ENCODE data around the gene CDK9. TPM values are rescaled to one million over a fixed set of nuclear protein-coding genes. Genes with fewer than 3 reads are reported as not detected.
A peak's percentile ranks its signal among the peaks of the same experiment; 100 is the strongest.

Gene CDK9
- total and polyA plus RNA-seq, 11 donors = 26.2 to 60.3 (median 40.2) TPM

GRCh38 chr9:127806871-127807270, 21.0 kb downstream of the CDK9 start:
- H3K4me1 ChIP-seq = peaks cover 5 to 40% (median 21%) of the 10 kb centered on the region in 12 donors
- H3K4me3 ChIP-seq = no peak overlapping the region
- DNase-seq = no peak
- H3K9me3 ChIP-seq = no peaks in the 10 kb centered on the region
- 94 to 99% (median 96%) methylated on average over 7 to 14 of the region's 14 CpGs for WGBS, 4 donors
- no peaks in the 10 kb centered on the region for H3K27me3 ChIP-seq
- no peak overlapping the region for H3K27ac ChIP-seq
- intact Hi-C loops (cut with DNase I) = no loop called here
- H3K36me3 ChIP-seq = peaks cover 0 to 68% (median 59%) of the 10 kb centered on the region in 9 donors
- no peak for ATAC-seq
- TF ChIP-seq, protein P1, sequence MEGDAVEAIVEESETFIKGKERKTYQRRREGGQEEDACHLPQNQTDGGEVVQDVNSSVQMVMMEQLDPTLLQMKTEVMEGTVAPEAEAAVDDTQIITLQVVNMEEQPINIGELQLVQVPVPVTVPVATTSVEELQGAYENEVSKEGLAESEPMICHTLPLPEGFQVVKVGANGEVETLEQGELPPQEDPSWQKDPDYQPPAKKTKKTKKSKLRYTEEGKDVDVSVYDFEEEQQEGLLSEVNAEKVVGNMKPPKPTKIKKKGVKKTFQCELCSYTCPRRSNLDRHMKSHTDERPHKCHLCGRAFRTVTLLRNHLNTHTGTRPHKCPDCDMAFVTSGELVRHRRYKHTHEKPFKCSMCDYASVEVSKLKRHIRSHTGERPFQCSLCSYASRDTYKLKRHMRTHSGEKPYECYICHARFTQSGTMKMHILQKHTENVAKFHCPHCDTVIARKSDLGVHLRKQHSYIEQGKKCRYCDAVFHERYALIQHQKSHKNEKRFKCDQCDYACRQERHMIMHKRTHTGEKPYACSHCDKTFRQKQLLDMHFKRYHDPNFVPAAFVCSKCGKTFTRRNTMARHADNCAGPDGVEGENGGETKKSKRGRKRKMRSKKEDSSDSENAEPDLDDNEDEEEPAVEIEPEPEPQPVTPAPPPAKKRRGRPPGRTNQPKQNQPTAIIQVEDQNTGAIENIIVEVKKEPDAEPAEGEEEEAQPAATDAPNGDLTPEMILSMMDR (IDR thresholded peaks at IDR 0.05) = no peak
- TF ChIP-seq POLR2A (IDR thresholded peaks at IDR 0.05) = no peak

- DNase-seq = no peak
- H3K27ac ChIP-seq = peak overlapping the region in 7 of 12 donors; percentile 6 to 76 (median 42)
- H3K27me3 ChIP-seq = no peaks in the 10 kb centered on the region
- WGBS, 4 donors = 85 to 87% (median 87%) methylated on average over 8 to 17 of the region's 17 CpGs
- ATAC-seq = peak in 1 of 4 donors; percentile 4
- no peak for TF ChIP-seq POLR2A (IDR thresholded peaks at IDR 0.05)
- TF ChIP-seq, protein P1 (IDR thresholded peaks at IDR 0.05) = no peak
- H3K36me3 ChIP-seq = peaks cover 0 to 84% (median 74%) of the 10 kb centered on the region in 9 donors
- H3K4me3 ChIP-seq = no peak overlapping the region
- H3K9me3 ChIP-seq = no peaks in the 10 kb centered on the region
- peaks cover 5 to 31% (median 16%) of the 10 kb centered on the region in 12 donors for H3K4me1 ChIP-seq
- intact Hi-C loops (cut with DNase I) = no loop called here
These were observed 22.6 kb downstream of the CDK9 start for GRCh38 chr9:127808347-127809001.

DNA sequence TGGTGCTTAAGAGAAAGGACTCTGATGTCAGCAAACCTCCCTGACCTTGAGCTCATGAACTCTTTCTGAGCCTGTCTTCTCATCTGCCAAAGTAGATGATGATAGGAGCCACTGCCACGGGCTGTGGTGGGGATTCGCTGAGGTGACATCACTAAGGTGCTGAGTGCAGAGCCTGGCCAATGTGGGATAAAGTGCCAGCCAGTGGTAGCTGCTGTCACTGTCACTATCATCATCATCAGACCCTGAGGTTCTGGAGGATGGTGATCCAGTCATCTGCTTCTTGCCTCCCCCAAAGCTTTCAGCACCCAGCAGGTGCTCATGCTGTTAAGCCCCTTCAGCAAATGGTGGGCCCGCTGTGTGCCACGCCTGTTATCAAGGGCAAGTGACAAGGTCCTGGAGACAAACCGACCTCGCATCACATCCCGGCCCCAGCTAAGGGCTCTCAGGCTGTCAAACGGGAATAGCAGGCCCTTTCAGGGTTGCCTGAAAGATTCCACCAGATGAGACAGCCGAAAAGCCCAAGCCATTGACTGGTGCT, 23.2 kb downstream of the CDK9 start:
- 36 to 59% (median 52%) methylated on average over 9 of the region's 9 CpGs for WGBS, 4 donors
- intact Hi-C loops (cut with DNase I) = no loop called here
- no peaks in the 10 kb centered on the region for H3K9me3 ChIP-seq
- no peak for TF ChIP-seq POLR2A (IDR thresholded peaks at IDR 0.05)
- TF ChIP-seq, protein P1 (IDR thresholded peaks at IDR 0.05) = no peak
- peak in 3 of 4 donors; percentile 26 to 31 (median 29) for ATAC-seq
- peak overlapping the region in 1 of 12 donors; percentile 25 for H3K4me3 ChIP-seq
- no peak for DNase-seq
- peaks cover under 1 to 31% (median 11%) of the 10 kb centered on the region in 12 donors for H3K4me1 ChIP-seq
- peaks cover 0 to 90% (median 80%) of the 10 kb centered on the region in 9 donors for H3K36me3 ChIP-seq
- peak overlapping the region in 8 of 12 donors; percentile 6 to 76 (median 46) for H3K27ac ChIP-seq
- no peaks in the 10 kb centered on the region for H3K27me3 ChIP-seq

All from heart left ventricle (tissue), 16 donors.